Endothelial cell of umbilical vein (primary cell): Measurements from ENCODE around the gene MBD4. TPM values are rescaled to one million over a fixed set of nuclear protein-coding genes. Genes with fewer than 3 reads are reported as not detected.

Experiments
- BruUV-seq: library from RNA; stranded (reverse); fragments of 400-500 nt; replicated peaks from 2 replicates; lab custom pipeline; 2021; lab: Mats Ljungman, UMichigan
- CTCF ChIA-PET: fragments of 300-600, 350-600 bp; sonication (Branson Sonifier 250); formaldehyde crosslinking; loops from one replicate; lab custom pipeline; 2021; ENCODE audit warnings: antibody characterized with exemption, inconsistent platforms; lab: Charles Lee
- POLR2A ChIA-PET: fragments of 300-600, 350-600 bp; sonication (Branson Sonifier 250); formaldehyde crosslinking; loops from one replicate; lab custom pipeline; 2021; ENCODE audit warnings: antibody characterized with exemption, inconsistent platforms; lab: Charles Lee
- DNase-seq: peaks from one replicate; pipeline ENCODE4 v3.0.0-alpha.2; 2011; ENCODE audit warnings: low read depth, low spot score
- FAIRE-seq: peaks from 2 replicates; lab custom pipeline; 2011; peaks lifted over from hg19 to GRCh38; lab: Jason Lieb, UNC
- H2AFZ ChIP-seq: 2 replicates; pipeline ENCODE4 v1.6.0; 2012; ENCODE audit warnings: low read depth, low read length, control low read depth, inconsistent platforms
- H3K27ac ChIP-seq: 2 replicates; pipeline ENCODE4 v1.5.1; 2011; ENCODE audit warnings: low read depth, mild to moderate bottlenecking, control low read depth, low read length, moderate library complexity; ENCODE audit not compliant: insufficient read depth
- H3K27me3 ChIP-seq, 2 experiments: 2 replicates each; pipeline versions ENCODE4 v1.6.0 to v1.6.1; 2011; ENCODE audit warnings: low read length in 2 of 2, mixed read lengths in 1 of 2; ENCODE audit not compliant: control insufficient read depth in 2 of 2, insufficient read depth in 2 of 2
- H3K36me3 ChIP-seq, 2 experiments: 2 replicates in 1 of 2; 3 replicates in 1 of 2; pipeline ENCODE4 v1.5.1; 2011; ENCODE audit warnings: low read length in 2 of 2, mild to moderate bottlenecking in 1 of 2, moderate library complexity in 1 of 2; ENCODE audit not compliant: control insufficient read depth in 2 of 2, insufficient read depth in 2 of 2; ENCODE audit errors: extremely low read depth in 1 of 2
- H3K4me1 ChIP-seq: 3 replicates; pipeline ENCODE4 v1.5.1; 2011; ENCODE audit warnings: mild to moderate bottlenecking, low read length; ENCODE audit not compliant: control insufficient read depth, insufficient read depth; ENCODE audit errors: extremely low read depth
- H3K4me2 ChIP-seq: 2 replicates; pipeline ENCODE4 v1.6.1; 2011; ENCODE audit warnings: low read length, control low read depth, mixed read lengths; ENCODE audit not compliant: insufficient read depth
- H3K4me3 ChIP-seq, 3 experiments: fragments of 200-600 bp in 1 of 3; sonication (generic), shearing (Covaris generic) in 1 of 3; replicated peaks in 1 of 3; 2 replicates each; pipeline ENCODE4 v1.5.1; 2011 to 2016; ENCODE audit warnings: control low read depth in 3 of 3, low read length in 3 of 3, mild to moderate bottlenecking in 2 of 3, inconsistent platforms in 1 of 3, low read depth in 1 of 3, moderate library complexity in 1 of 3; ENCODE audit not compliant: insufficient read depth in 1 of 3
- H3K79me2 ChIP-seq: 2 replicates; pipeline ENCODE4 v1.6.0; 2012; ENCODE audit warnings: low read length, inconsistent platforms; ENCODE audit not compliant: control insufficient read depth, insufficient read depth
- H3K9ac ChIP-seq: replicated peaks from 2 replicates; pipeline ENCODE3; 2011; ENCODE audit warnings: low read length, control low read depth; ENCODE audit not compliant: insufficient read depth; ENCODE audit errors: extremely low read depth
- H3K9me1 ChIP-seq: replicated peaks from 3 replicates; pipeline ENCODE4 v1.6.0; 2011; ENCODE audit warnings: mild to moderate bottlenecking, low read length; ENCODE audit not compliant: control insufficient read depth, insufficient read depth; ENCODE audit errors: extremely low read depth
- H3K9me3 ChIP-seq: replicated peaks from 2 replicates; pipeline ENCODE4 v1.5.1; 2012; ENCODE audit warnings: low read length, inconsistent platforms; ENCODE audit not compliant: control insufficient read depth, insufficient read depth
- H4K20me1 ChIP-seq: replicated peaks from 2 replicates; pipeline ENCODE3; 2011; ENCODE audit warnings: mild to moderate bottlenecking, low read length; ENCODE audit not compliant: control insufficient read depth, insufficient read depth; ENCODE audit errors: extremely low read depth
- CTCF ChIP-seq, 2 donors: IDR thresholded peaks; 1 replicate in 1 of 2; 2 replicates in 1 of 2; pipeline ENCODE4 v1.5.1; 2011; ENCODE audit warnings: low read length in 2 of 2, mild to moderate bottlenecking in 2 of 2, moderate library complexity in 2 of 2, control low read depth in 1 of 2, inconsistent platforms in 1 of 2, low read depth in 1 of 2; ENCODE audit not compliant: insufficient read depth in 1 of 2; ENCODE audit errors: extremely low read depth in 1 of 2
- EZH2 ChIP-seq: IDR thresholded peaks from 2 replicates; pipeline ENCODE4 v1.6.1; 2012; ENCODE audit warnings: borderline replicate concordance, low read depth, mild to moderate bottlenecking, moderate library complexity, low read length, inconsistent platforms; ENCODE audit not compliant: severe bottlenecking
- FOS ChIP-seq: IDR thresholded peaks from 2 replicates; pipeline ENCODE4 v1.6.1; 2011; ENCODE audit warnings: mild to moderate bottlenecking, low read length, moderate library complexity, borderline replicate concordance; ENCODE audit not compliant: insufficient read depth
- GATA2 ChIP-seq: IDR thresholded peaks from 2 replicates; pipeline ENCODE4 v1.7.0; 2011; ENCODE audit warnings: low read depth, mild to moderate bottlenecking, moderate library complexity, mixed read lengths, low read length; ENCODE audit not compliant: insufficient read length, insufficient read depth
- JUN ChIP-seq: IDR thresholded peaks from 2 replicates; pipeline ENCODE4 v1.6.1; 2011; ENCODE audit warnings: borderline replicate concordance, low read depth; ENCODE audit not compliant: insufficient read length, insufficient read depth
- MYC ChIP-seq: IDR thresholded peaks from one replicate; pipeline ENCODE4 v1.6.1; 2011; ENCODE audit warnings: mild to moderate bottlenecking, low read depth, low read length
- POLR2A ChIP-seq: IDR thresholded peaks from 2 replicates; pipeline ENCODE4 v1.6.1; 2012; ENCODE audit warnings: low read depth, mild to moderate bottlenecking, control low read depth, low read length
- POLR2AphosphoS5 ChIP-seq: IDR thresholded peaks from 2 replicates; pipeline ENCODE4 v1.6.1; 2012; ENCODE audit warnings: low read depth, mild to moderate bottlenecking, control low read depth, low read length, moderate library complexity; ENCODE audit not compliant: insufficient read depth
- dilution Hi-C: fragments of 300-500 bp; cut with MboI; formaldehyde crosslinking; loops from one replicate; pipeline ENCODE4 v1.15.0; 2019; ENCODE audit warnings: low sequenced_read_pairs; ENCODE audit not compliant: extremely low pct_ligation_motif_present
- intact Hi-C: fragments of 100-400 bp; cut with micrococcal nuclease; formaldehyde crosslinking; loops from one replicate; pipeline ENCODE4 v1.10.0; 2022
- polyA plus RNA-seq, 4 experiments: library from polyadenylated mRNA; depleted of rRNA in 3 of 4; stranded (reverse) in 3 of 4; unstranded in 1 of 4; fragments of >200 nt; gene quantifications; 2 replicates each; pipeline versions ENCODE4 v1.2.1 to v1.2.3, GENCODE V29; 2011 to 2012; ENCODE audit warnings: missing spikeins in 1 of 4
- total RNA-seq: library from RNA; stranded (reverse); gene quantifications from 2 replicates; pipeline ENCODE4 v1.2.3, GENCODE V29; 2021
- TF ChIP-seq, protein P1 (sequence below): IDR thresholded peaks from 2 replicates; pipeline ENCODE4 v1.6.1; 2011; ENCODE audit not compliant: insufficient read depth, insufficient read length

The MBD4 gene
- total and polyA plus RNA-seq, 2 donors (not counting 3 experiments of a cell fraction or from before 2014, with no cell fraction given): 17.4 to 39.5 TPM

DNA sequence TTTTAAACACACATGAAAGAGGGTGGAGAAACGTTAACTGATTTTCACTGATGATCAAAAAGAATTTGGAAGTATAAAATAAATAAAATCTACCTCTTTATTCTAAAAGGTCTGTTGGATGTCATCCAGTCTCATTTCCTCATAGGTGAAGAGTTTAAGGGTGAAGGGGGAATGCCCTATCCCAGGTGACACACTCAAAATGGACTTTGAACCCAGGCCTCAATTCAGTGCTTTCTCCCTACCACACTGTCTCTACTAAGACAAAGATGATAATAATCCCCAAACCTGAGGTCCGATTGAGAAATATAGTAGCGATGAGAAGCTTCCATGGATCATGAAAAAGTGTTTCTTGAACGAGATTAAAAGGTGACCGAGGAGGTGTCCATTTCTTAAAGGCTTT lies 6.2 kb downstream of the MBD4 start:
- ChIA-PET POLR2A (no interaction called here), CTCF (interaction anchor here (1.9 kb wide), 1 partner anchor 50 kb away, joined by 6 read pairs; no protein-coding TSS in a partner anchor)
- no peak for TF ChIP-seq EZH2
- Histone ChIP-seq H3K79me2 (peaks cover 6% of the 10 kb centered on the region), H3K4me1 (peaks cover 3% of the 10 kb centered on the region), H3K27me3 (no peaks in the 10 kb centered on the region), H3K4me3 (no peak overlapping the region), H3K27ac (no peak overlapping the region), H3K9me1 (no peaks in the 10 kb centered on the region), H4K20me1 (no peaks in the 10 kb centered on the region), H3K9ac (no peak overlapping the region), H3K9me3 (no peaks in the 10 kb centered on the region), H3K4me2 (no peak overlapping the region), H2AFZ (no peak overlapping the region), H3K36me3 (peaks cover 17% of the 10 kb centered on the region in 2 experiments)
- intact Hi-C loops (no loop called here), dilution Hi-C loops (no loop called here)
- BruUV-seq: no TSS peak
- FAIRE-seq (no peak), DNase-seq (no peak)

DNA sequence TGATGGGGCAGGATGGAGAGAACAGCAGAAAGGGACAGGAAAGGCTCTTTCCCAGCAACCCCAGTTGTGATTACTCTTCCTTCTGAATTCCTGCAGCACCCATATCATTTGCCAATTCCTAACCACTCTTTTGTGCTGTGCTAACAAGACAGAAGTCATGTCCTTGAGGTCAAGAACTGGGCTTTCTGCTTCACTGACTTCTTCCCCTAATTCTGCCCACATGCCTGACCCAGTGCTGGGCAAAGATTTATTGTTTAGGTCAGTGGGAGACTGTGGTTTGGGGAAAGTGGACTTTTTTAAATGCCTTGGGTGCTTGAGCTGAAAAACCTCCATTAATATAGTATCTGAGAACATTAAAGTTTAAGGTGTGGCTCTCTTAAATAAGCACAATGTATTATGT lies 7.1 kb downstream of the MBD4 start:
- dilution Hi-C loops (no loop called here), intact Hi-C loops (no loop called here)
- DNase-seq (no peak), FAIRE-seq (no peak)
- Histone ChIP-seq H3K4me2 (no peak overlapping the region), H4K20me1 (no peaks in the 10 kb centered on the region), H3K4me1 (peaks cover 6% of the 10 kb centered on the region), H3K9me3 (no peaks in the 10 kb centered on the region), H2AFZ (no peak overlapping the region), H3K9me1 (no peaks in the 10 kb centered on the region), H3K27ac (no peak overlapping the region), H3K4me3 (no peak overlapping the region), H3K36me3 (peaks cover 17% of the 10 kb centered on the region in 2 experiments), H3K9ac (no peak overlapping the region), H3K79me2 (peaks cover 2% of the 10 kb centered on the region), H3K27me3 (peaks cover 0 to 1% of the 10 kb centered on the region in 2 experiments)
- BruUV-seq: no TSS peak
- ChIA-PET POLR2A (no interaction called here), CTCF (interaction anchor here (1.9 kb wide), 1 partner anchor 49 kb away, joined by 6 read pairs; no protein-coding TSS in a partner anchor)
- TF ChIP-seq, protein P1, sequence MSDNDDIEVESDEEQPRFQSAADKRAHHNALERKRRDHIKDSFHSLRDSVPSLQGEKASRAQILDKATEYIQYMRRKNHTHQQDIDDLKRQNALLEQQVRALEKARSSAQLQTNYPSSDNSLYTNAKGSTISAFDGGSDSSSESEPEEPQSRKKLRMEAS: no peak
- TF ChIP-seq MYC (no peak), JUN (no peak), FOS (no peak), CTCF (IDR thresholded peaks at IDR 0.05; ENCODE audit: extremely low read depth in 1 of 2, insufficient read depth in 1 of 2, low read depth in 1 of 2, low read length in 2 of 2) (no peak), POLR2A (no peak), EZH2 (no peak), GATA2 (no peak), POLR2AphosphoS5 (no peak)
